SK-N-MC (cell line): ENCODE results near the gene CPNE6.

Source experiments
- EZH2 ChIP-seq: fragments of 200-600 bp; sonication (generic); IDR thresholded peaks from one replicate; pipeline ENCODE4 v1.6.1; 2017; ENCODE audit warnings: antibody characterized with exemption
- POLR2AphosphoS5 ChIP-seq: IDR thresholded peaks from 2 replicates; pipeline ENCODE4 v1.6.1; 2012; ENCODE audit warnings: mild to moderate bottlenecking, low read depth, low read length, borderline replicate concordance

DNA sequence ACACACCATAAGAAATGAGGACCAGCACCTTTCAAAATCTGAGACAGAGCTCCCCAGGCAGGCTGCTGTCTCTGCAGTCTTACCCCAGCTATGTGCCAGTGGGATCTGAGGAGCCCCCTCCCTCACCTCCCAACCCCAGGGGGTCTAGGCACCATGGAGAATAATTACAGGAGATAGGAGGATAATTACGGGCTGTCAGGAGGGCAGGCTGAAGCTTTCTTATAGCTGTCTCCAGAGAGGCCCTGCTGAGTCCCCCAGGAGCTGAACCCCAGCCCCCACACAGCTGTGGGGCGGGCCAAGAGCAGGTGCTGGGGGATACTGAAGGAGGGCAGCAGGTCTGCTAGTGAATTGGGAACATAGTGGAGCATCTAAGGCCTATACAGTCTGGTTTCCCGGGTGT lies 6.8 kb downstream of the CPNE6 start:
- TF ChIP-seq POLR2AphosphoS5 (no peak), EZH2 (no peak)
